HepG2 (cell line): ENCODE data around the gene OR13A1. TPM values are rescaled to one million over a fixed set of nuclear protein-coding genes. Genes with fewer than 3 reads are reported as not detected.

Source experiments
- ATAC-seq: fragments of 200-7000 bp; cut with Tn5 transposase; 3 replicates; pipeline ENCODE4 v1.9.1; 2020; ENCODE audit warnings: mild to moderate bottlenecking, moderate library complexity
- BruUV-seq: library from RNA; stranded (reverse); fragments of 400-500 nt; replicated peaks from 2 replicates; lab custom pipeline; 2021; lab: Mats Ljungman, UMichigan
- CTCF ChIA-PET: fragments of 300-600 bp; formaldehyde crosslinking; extraction: SDS; loops from one replicate; lab custom pipeline; 2021; ENCODE audit warnings: low total read pairs, inconsistent platforms, low intra/inter-chr PET ratio; lab: Yijun Ruan, JAX
- POLR2A ChIA-PET: fragments of 350-600 bp; sonication (Branson Sonifier 250); formaldehyde crosslinking; loops from one replicate; lab custom pipeline; 2020; ENCODE audit warnings: antibody characterized with exemption, inconsistent platforms; lab: Yijun Ruan, JAX
- DNase-seq: peaks from one replicate; pipeline ENCODE4 v3.0.0-alpha.2; 2015; ENCODE audit warnings: low spot score
- FAIRE-seq: peaks from 3 replicates; lab custom pipeline; 2011; peaks lifted over from hg19 to GRCh38; lab: Jason Lieb, UNC
- H2AFZ ChIP-seq: one replicate; pipeline ENCODE4 v1.6.1; 2011; ENCODE audit warnings: low read length, inconsistent platforms
- H3K27ac ChIP-seq: fragments of 300-600 bp; 3 replicates; pipeline ENCODE4 v1.8.0; 2011; ENCODE audit warnings: mixed run types, mild to moderate bottlenecking, mixed read lengths, low read length, inconsistent platforms; ENCODE audit not compliant: insufficient read depth; ENCODE audit errors: extremely low read length
- H3K27me3 ChIP-seq, 2 experiments: fragments of 200-600 bp in 1 of 2; 2 replicates in 1 of 2; 3 replicates in 1 of 2; pipeline versions ENCODE4 v1.6.0 to v1.8.0; 2011; ENCODE audit warnings: low read length in 2 of 2, mild to moderate bottlenecking in 2 of 2, moderate library complexity in 2 of 2, inconsistent platforms in 1 of 2; ENCODE audit not compliant: insufficient read depth in 2 of 2, control insufficient read depth in 1 of 2
- H3K36me3 ChIP-seq, 2 experiments: fragments of 200-600 bp in 1 of 2; replicated peaks in 1 of 2; 2 replicates in 1 of 2; 3 replicates in 1 of 2; pipeline versions ENCODE4 v1.5.1 to v1.8.0; 2011; ENCODE audit warnings: low read length in 2 of 2, inconsistent platforms in 1 of 2; ENCODE audit not compliant: insufficient read depth in 2 of 2, control insufficient read depth in 1 of 2
- H3K4me1 ChIP-seq: 2 replicates; pipeline ENCODE4 v1.5.1; 2012; ENCODE audit warnings: low read length, inconsistent platforms; ENCODE audit not compliant: insufficient read depth
- H3K4me2 ChIP-seq: 2 replicates; pipeline ENCODE4 v1.6.0; 2011; ENCODE audit warnings: low read depth, low read length, inconsistent platforms
- H3K4me3 ChIP-seq, 3 experiments: fragments of 200-600 bp in 1 of 3; sonication (generic), shearing (Covaris generic) in 1 of 3; replicated peaks in 1 of 3; 2 replicates each; pipeline ENCODE4 v1.5.1; 2011 to 2016; ENCODE audit warnings: low read length in 3 of 3, inconsistent platforms in 2 of 3, low read depth in 2 of 3, mild to moderate bottlenecking in 2 of 3, control low read depth in 1 of 3, mixed read lengths in 1 of 3; ENCODE audit not compliant: insufficient read depth in 1 of 3
- H3K79me2 ChIP-seq: one replicate; pipeline ENCODE4 v1.6.1; 2011; ENCODE audit warnings: low read length, inconsistent platforms; ENCODE audit not compliant: insufficient read depth
- H3K9ac ChIP-seq: 2 replicates; pipeline ENCODE4 v1.6.0; 2011; ENCODE audit warnings: mild to moderate bottlenecking, low read depth, low read length, inconsistent platforms; ENCODE audit not compliant: insufficient read depth
- H3K9me3 ChIP-seq: 2 replicates; pipeline ENCODE4 v1.5.1; 2012; ENCODE audit warnings: mild to moderate bottlenecking, low read length
- H4K20me1 ChIP-seq: 2 replicates; pipeline ENCODE4 v1.6.0; 2011; ENCODE audit warnings: inconsistent platforms, mild to moderate bottlenecking, low read length, moderate library complexity; ENCODE audit not compliant: insufficient read depth
- CTCF ChIP-seq: sonication (generic); formaldehyde crosslinking; IDR thresholded peaks from 2 replicates; pipeline ENCODE4 v1.5.0; 2020; ENCODE audit warnings: mild to moderate bottlenecking, missing genetic modification reagents, moderate library complexity
- DNMT1 ChIP-seq: sonication (generic); formaldehyde crosslinking; IDR thresholded peaks from 2 replicates; pipeline ENCODE4 v1.5.1; 2020; ENCODE audit warnings: mild to moderate bottlenecking, missing genetic modification reagents
- EP300 ChIP-seq, 3 experiments: sonication (generic) in 1 of 3; formaldehyde crosslinking in 1 of 3; IDR thresholded peaks; 2 replicates each; pipeline versions ENCODE4 v1.5.1 to v1.6.1; 2011 to 2020; ENCODE audit warnings: low read depth in 2 of 3, low read length in 2 of 3, borderline replicate concordance in 1 of 3, improper control_type of control experiment in 1 of 3, mild to moderate bottlenecking in 1 of 3, missing genetic modification reagents in 1 of 3, moderate library complexity in 1 of 3
- ERF ChIP-seq: IDR thresholded peaks from 2 replicates; pipeline ENCODE4 v1.6.1; 2018; ENCODE audit warnings: missing biosample characterization, missing genetic modification reagents
- FOXM1 ChIP-seq: sonication (generic); formaldehyde crosslinking; IDR thresholded peaks from 2 replicates; pipeline ENCODE4 v1.5.0; 2020; ENCODE audit warnings: missing genetic modification reagents
- MEIS2 ChIP-seq: sonication (generic); formaldehyde crosslinking; IDR thresholded peaks from 2 replicates; pipeline ENCODE4 v1.9.0; 2021; ENCODE audit warnings: mild to moderate bottlenecking, missing genetic modification reagents
- POLR2AphosphoS2 ChIP-seq: IDR thresholded peaks from 2 replicates; pipeline ENCODE4 v1.6.1; 2011; ENCODE audit warnings: low read depth, low read length, improper control_type of control experiment
- PRPF4 ChIP-seq: fragments of 200-400 bp; formaldehyde crosslinking; IDR thresholded peaks from 2 replicates; pipeline ENCODE4 v1.6.1; 2016; ENCODE audit warnings: low read length, low read depth; ENCODE audit not compliant: poor library complexity, severe bottlenecking
- RBAK ChIP-seq: sonication (generic); formaldehyde crosslinking; IDR thresholded peaks from 2 replicates; pipeline ENCODE4 v1.5.1; 2020; ENCODE audit warnings: mild to moderate bottlenecking, missing genetic modification reagents
- RFX3 ChIP-seq: IDR thresholded peaks from 2 replicates; pipeline ENCODE4 v1.6.1; 2016; ENCODE audit warnings: missing biosample characterization, missing genetic modification reagents
- ZFYVE20 ChIP-seq: sonication (generic); formaldehyde crosslinking; IDR thresholded peaks from 2 replicates; pipeline ENCODE4 v1.8.0; 2023; ENCODE audit warnings: low read depth, mild to moderate bottlenecking, moderate library complexity, missing genetic modification reagents, borderline replicate concordance
- ZNF207 ChIP-seq: fragments of 450-650 bp; IDR thresholded peaks from 2 replicates; pipeline ENCODE4 v1.6.1; 2016; ENCODE audit warnings: antibody characterized with exemption, borderline replicate concordance
- ZNF235 ChIP-seq: sonication (generic); formaldehyde crosslinking; IDR thresholded peaks from 2 replicates; pipeline ENCODE4 v1.8.1; 2023; ENCODE audit warnings: mild to moderate bottlenecking, missing genetic modification reagents, borderline replicate concordance
- WGBS: methylation state at CpG from one replicate; pipeline ENCODE4 v1.1.6; 2017; ENCODE audit warnings: low lambda C conversion rate; 5-methylcytosine and 5-hydroxymethylcytosine counted together
- in situ Hi-C: cut with HindIII; loops from 2 replicates; pipeline ENCODE4 v1.10.0; 2017; ENCODE audit warnings: low pct_unique_long_range_greater_than_20kb; ENCODE audit not compliant: extremely low pct_ligation_motif_present
- intact Hi-C: fragments of 100-400 bp; cut with micrococcal nuclease; formaldehyde crosslinking; loops from one replicate; pipeline ENCODE4 v1.10.0; 2022; ENCODE audit not compliant: unreplicated experiment
- polyA plus RNA-seq, 8 experiments: library from polyadenylated mRNA; depleted of rRNA in 3 of 8; stranded (reverse) in 7 of 8; unstranded in 1 of 8; fragments of >200 nt; fragmentation: Illumina TruSeq in 4 of 8; extraction: Trizol in 4 of 8; gene quantifications; 2 replicates each; pipeline versions ENCODE4 v1.2.1 to v1.2.3, GENCODE V29; 2011 to 2016; ENCODE audit warnings: low read depth in 4 of 8, missing spikeins in 1 of 8, mixed read lengths in 1 of 8; ENCODE audit not compliant: insufficient read depth in 1 of 8
- total RNA-seq, 5 experiments: library from RNA; depleted of rRNA; stranded (reverse); fragments of >200 nt; fragmentation: Illumina TruSeq; extraction: Trizol; gene quantifications; 2 replicates each; pipeline ENCODE4 v1.2.3, GENCODE V29; 2016; ENCODE audit warnings: low read depth in 1 of 5
- TF ChIP-seq, protein P1 (sequence below): sonication (generic); formaldehyde crosslinking; IDR thresholded peaks from 2 replicates; pipeline ENCODE4 v1.4.0; 2020; ENCODE audit warnings: missing genetic modification reagents, borderline replicate concordance

The OR13A1 gene
- total and polyA plus RNA-seq, 2 of the 13 experiments (the other 11 are each of a cell fraction or from before 2014, with no cell fraction given): not detected

DNA sequence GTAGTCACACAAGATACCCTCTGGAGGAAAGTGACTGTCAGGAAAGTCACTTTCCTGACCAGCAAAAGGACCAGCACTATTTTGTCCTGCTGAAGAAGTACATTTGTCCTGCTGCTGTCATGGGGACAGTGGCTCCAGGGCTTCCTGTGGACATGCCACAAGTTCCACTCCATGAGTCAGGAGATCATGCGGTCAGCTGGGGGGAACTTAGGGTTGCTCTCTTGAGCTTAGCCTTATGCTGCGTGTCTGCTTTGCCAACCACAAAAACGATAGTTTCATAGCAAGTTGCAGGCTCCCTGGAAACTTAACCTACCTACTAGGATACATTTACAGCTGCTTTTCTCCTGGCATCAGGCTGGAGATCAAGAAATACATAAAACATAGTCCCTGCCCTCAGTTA, 38.9 kb upstream of the OR13A1 start:
- TF ChIP-seq RFX3 (CRISPR knock-in tag) (no peak), RBAK (CRISPR knock-in tag) (no peak), POLR2AphosphoS2 (no peak), PRPF4 (no peak), EP300 (IDR thresholded peaks at IDR 0.05; ENCODE audit: low read depth in 2 of 2, low read length in 2 of 2) (no peak), EP300 (CRISPR knock-in tag; IDR thresholded peaks at IDR 0.05; ENCODE audit: borderline replicate concordance) (no peak), DNMT1 (CRISPR knock-in tag) (no peak), ZFYVE20 (CRISPR knock-in tag) (no peak), MEIS2 (no peak), ZNF235 (CRISPR knock-in tag) (no peak), ERF (no peak), CTCF (CRISPR knock-in tag) (no peak), FOXM1 (no peak), ZNF207 (no peak)
- TF ChIP-seq, protein P1, sequence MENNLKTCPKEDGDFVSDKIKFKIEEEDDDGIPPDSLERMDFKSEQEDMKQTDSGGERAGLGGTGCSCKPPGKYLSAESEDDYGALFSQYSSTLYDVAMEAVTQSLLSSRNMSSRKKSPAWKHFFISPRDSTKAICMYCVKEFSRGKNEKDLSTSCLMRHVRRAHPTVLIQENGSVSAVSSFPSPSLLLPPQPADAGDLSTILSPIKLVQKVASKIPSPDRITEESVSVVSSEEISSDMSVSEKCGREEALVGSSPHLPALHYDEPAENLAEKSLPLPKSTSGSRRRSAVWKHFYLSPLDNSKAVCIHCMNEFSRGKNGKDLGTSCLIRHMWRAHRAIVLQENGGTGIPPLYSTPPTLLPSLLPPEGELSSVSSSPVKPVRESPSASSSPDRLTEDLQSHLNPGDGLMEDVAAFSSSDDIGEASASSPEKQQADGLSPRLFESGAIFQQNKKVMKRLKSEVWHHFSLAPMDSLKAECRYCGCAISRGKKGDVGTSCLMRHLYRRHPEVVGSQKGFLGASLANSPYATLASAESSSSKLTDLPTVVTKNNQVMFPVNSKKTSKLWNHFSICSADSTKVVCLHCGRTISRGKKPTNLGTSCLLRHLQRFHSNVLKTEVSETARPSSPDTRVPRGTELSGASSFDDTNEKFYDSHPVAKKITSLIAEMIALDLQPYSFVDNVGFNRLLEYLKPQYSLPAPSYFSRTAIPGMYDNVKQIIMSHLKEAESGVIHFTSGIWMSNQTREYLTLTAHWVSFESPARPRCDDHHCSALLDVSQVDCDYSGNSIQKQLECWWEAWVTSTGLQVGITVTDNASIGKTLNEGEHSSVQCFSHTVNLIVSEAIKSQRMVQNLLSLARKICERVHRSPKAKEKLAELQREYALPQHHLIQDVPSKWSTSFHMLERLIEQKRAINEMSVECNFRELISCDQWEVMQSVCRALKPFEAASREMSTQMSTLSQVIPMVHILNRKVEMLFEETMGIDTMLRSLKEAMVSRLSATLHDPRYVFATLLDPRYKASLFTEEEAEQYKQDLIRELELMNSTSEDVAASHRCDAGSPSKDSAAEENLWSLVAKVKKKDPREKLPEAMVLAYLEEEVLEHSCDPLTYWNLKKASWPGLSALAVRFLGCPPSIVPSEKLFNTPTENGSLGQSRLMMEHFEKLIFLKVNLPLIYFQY (CRISPR knock-in tag): no peak
- TF ChIP-seq, all 625 proteins: peak for 0
- DNase-seq (no peak), FAIRE-seq (no peak), ATAC-seq (no peak)
- Histone ChIP-seq H3K9me3 (no peaks in the 10 kb centered on the region), H3K27ac (no peak overlapping the region), H3K4me2 (no peak overlapping the region), H3K79me2 (no peaks in the 10 kb centered on the region), H3K4me1 (peaks cover 7% of the 10 kb centered on the region), H2AFZ (no peak overlapping the region), H4K20me1 (no peaks in the 10 kb centered on the region), H3K27me3 (no peaks in the 10 kb centered on the region; a peak in 1 of 5 replicates), H3K9ac (no peak overlapping the region), H3K4me3 (no peak overlapping the region), H3K36me3 (no peaks in the 10 kb centered on the region)
- WGBS: 27% methylated on average over 3 of the region's 3 CpGs
- POLR2A ChIA-PET: no interaction called here
- intact Hi-C loops: no loop called here
- CTCF ChIA-PET: no interaction called here
- in situ Hi-C loops: no loop called here
- BruUV-seq: no TSS peak
